SK-N-SH treated with all-trans-retinoic acid at 6 μM for 48 hours (cell line): ENCODE data around the gene VCAN.

Experiments used
- ARNTL ChIP-seq: fragments of 450-650 bp; formaldehyde crosslinking; IDR thresholded peaks from 2 replicates; pipeline ENCODE4 v1.5.0; 2020; ENCODE audit warnings: low read depth, mild to moderate bottlenecking, moderate library complexity, borderline replicate concordance
- BACH2 ChIP-seq: fragments of 250-450 bp; sonication (Bioruptor Pico); IDR thresholded peaks from 2 replicates; pipeline ENCODE4 v1.9.0; 2021; ENCODE audit warnings: mild to moderate bottlenecking, borderline replicate concordance
- CSDC2 ChIP-seq: fragments of 250-450 bp; sonication (Bioruptor Pico); IDR thresholded peaks from 2 replicates; pipeline ENCODE4 v1.5.0; 2020; ENCODE audit warnings: mild to moderate bottlenecking, moderate library complexity
- ESRRG ChIP-seq: fragments of 250-450 bp; sonication (Bioruptor Pico); IDR thresholded peaks from 2 replicates; pipeline ENCODE4 v1.6.1; 2021; ENCODE audit warnings: mild to moderate bottlenecking
- RARB ChIP-seq: fragments of 250-450 bp; sonication (Bioruptor Pico); IDR thresholded peaks from 2 replicates; pipeline ENCODE4 v1.8.0; 2021; ENCODE audit warnings: mild to moderate bottlenecking, moderate library complexity
- TCF4 ChIP-seq: fragments of 250-450 bp; sonication (Bioruptor Pico); IDR thresholded peaks from 2 replicates; pipeline ENCODE4 v1.8.0; 2021; ENCODE audit warnings: mild to moderate bottlenecking, moderate library complexity, borderline replicate concordance
- TOX ChIP-seq: fragments of 250-450 bp; sonication (Bioruptor Pico); IDR thresholded peaks from 2 replicates; pipeline ENCODE4 v1.8.0; 2021; ENCODE audit warnings: mild to moderate bottlenecking, moderate library complexity, borderline replicate concordance
- ZFP3 ChIP-seq: fragments of 250-450 bp; sonication (Bioruptor Pico); IDR thresholded peaks from 2 replicates; pipeline ENCODE4 v1.5.0; 2020; ENCODE audit warnings: mild to moderate bottlenecking, moderate library complexity
- ZFP30 ChIP-seq: fragments of 450-650 bp; formaldehyde crosslinking; IDR thresholded peaks from 2 replicates; pipeline ENCODE4 v1.5.0; 2022; ENCODE audit warnings: mild to moderate bottlenecking, moderate library complexity
- ZNF8 ChIP-seq: fragments of 450-650 bp; formaldehyde crosslinking; IDR thresholded peaks from 2 replicates; pipeline ENCODE4 v1.5.0; 2020; ENCODE audit warnings: mild to moderate bottlenecking, moderate library complexity
- TF ChIP-seq, protein P1 (sequence below): fragments of 250-450 bp; sonication (Bioruptor Pico); IDR thresholded peaks from 2 replicates; pipeline ENCODE4 v1.5.0; 2020; ENCODE audit warnings: mild to moderate bottlenecking, moderate library complexity
- TF ChIP-seq, protein P2 (sequence below): fragments of 250-450 bp; sonication (Bioruptor Pico); IDR thresholded peaks from 2 replicates; pipeline ENCODE4 v1.8.0; 2020; ENCODE audit warnings: mild to moderate bottlenecking, moderate library complexity, borderline replicate concordance
- TF ChIP-seq, protein P3 (sequence below): fragments of 250-450 bp; sonication (Bioruptor Pico); IDR thresholded peaks from 2 replicates; pipeline ENCODE4 v1.5.1; 2020; ENCODE audit warnings: low read depth, mild to moderate bottlenecking, moderate library complexity
- TF ChIP-seq, protein P4 (sequence below): fragments of 250-450 bp; sonication (Bioruptor Pico); IDR thresholded peaks from 2 replicates; pipeline ENCODE4 v1.8.0; 2021; ENCODE audit warnings: low read depth, mild to moderate bottlenecking, moderate library complexity, borderline replicate concordance

DNA sequence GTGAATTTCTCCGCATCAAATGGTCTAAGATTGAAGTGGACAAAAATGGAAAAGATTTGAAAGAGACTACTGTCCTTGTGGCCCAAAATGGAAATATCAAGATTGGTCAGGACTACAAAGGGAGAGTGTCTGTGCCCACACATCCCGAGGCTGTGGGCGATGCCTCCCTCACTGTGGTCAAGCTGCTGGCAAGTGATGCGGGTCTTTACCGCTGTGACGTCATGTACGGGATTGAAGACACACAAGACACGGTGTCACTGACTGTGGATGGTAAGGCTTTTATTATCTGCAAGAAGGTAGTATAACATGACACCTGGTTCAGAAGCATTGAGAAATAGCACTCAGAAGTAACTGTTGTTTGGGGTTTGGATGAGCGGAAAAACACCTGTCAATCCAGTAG is 18.7 kb downstream of the VCAN start:
- TF ChIP-seq TOX (CRISPR knock-in tag) (no peak), ARNTL (CRISPR knock-in tag) (no peak), RARB (no peak), ZFP3 (CRISPR knock-in tag) (no peak), ZFP30 (CRISPR knock-in tag) (no peak), ZNF8 (CRISPR knock-in tag) (no peak), BACH2 (no peak), ESRRG (CRISPR knock-in tag) (no peak), CSDC2 (CRISPR knock-in tag) (no peak), TCF4 (CRISPR knock-in tag) (no peak)
- TF ChIP-seq, protein P1, sequence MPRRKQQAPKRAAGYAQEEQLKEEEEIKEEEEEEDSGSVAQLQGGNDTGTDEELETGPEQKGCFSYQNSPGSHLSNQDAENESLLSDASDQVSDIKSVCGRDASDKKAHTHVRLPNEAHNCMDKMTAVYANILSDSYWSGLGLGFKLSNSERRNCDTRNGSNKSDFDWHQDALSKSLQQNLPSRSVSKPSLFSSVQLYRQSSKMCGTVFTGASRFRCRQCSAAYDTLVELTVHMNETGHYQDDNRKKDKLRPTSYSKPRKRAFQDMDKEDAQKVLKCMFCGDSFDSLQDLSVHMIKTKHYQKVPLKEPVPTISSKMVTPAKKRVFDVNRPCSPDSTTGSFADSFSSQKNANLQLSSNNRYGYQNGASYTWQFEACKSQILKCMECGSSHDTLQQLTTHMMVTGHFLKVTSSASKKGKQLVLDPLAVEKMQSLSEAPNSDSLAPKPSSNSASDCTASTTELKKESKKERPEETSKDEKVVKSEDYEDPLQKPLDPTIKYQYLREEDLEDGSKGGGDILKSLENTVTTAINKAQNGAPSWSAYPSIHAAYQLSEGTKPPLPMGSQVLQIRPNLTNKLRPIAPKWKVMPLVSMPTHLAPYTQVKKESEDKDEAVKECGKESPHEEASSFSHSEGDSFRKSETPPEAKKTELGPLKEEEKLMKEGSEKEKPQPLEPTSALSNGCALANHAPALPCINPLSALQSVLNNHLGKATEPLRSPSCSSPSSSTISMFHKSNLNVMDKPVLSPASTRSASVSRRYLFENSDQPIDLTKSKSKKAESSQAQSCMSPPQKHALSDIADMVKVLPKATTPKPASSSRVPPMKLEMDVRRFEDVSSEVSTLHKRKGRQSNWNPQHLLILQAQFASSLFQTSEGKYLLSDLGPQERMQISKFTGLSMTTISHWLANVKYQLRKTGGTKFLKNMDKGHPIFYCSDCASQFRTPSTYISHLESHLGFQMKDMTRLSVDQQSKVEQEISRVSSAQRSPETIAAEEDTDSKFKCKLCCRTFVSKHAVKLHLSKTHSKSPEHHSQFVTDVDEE (CRISPR knock-in tag) = no peak
- TF ChIP-seq, protein P2, sequence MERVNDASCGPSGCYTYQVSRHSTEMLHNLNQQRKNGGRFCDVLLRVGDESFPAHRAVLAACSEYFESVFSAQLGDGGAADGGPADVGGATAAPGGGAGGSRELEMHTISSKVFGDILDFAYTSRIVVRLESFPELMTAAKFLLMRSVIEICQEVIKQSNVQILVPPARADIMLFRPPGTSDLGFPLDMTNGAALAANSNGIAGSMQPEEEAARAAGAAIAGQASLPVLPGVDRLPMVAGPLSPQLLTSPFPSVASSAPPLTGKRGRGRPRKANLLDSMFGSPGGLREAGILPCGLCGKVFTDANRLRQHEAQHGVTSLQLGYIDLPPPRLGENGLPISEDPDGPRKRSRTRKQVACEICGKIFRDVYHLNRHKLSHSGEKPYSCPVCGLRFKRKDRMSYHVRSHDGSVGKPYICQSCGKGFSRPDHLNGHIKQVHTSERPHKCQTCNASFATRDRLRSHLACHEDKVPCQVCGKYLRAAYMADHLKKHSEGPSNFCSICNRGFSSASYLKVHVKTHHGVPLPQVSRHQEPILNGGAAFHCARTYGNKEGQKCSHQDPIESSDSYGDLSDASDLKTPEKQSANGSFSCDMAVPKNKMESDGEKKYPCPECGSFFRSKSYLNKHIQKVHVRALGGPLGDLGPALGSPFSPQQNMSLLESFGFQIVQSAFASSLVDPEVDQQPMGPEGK (CRISPR knock-in tag) = no peak
- TF ChIP-seq, protein P3, sequence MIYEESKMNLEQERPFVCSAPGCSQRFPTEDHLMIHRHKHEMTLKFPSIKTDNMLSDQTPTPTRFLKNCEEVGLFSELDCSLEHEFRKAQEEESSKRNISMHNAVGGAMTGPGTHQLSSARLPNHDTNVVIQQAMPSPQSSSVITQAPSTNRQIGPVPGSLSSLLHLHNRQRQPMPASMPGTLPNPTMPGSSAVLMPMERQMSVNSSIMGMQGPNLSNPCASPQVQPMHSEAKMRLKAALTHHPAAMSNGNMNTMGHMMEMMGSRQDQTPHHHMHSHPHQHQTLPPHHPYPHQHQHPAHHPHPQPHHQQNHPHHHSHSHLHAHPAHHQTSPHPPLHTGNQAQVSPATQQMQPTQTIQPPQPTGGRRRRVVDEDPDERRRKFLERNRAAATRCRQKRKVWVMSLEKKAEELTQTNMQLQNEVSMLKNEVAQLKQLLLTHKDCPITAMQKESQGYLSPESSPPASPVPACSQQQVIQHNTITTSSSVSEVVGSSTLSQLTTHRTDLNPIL (CRISPR knock-in tag) = no peak
- TF ChIP-seq, protein P4, sequence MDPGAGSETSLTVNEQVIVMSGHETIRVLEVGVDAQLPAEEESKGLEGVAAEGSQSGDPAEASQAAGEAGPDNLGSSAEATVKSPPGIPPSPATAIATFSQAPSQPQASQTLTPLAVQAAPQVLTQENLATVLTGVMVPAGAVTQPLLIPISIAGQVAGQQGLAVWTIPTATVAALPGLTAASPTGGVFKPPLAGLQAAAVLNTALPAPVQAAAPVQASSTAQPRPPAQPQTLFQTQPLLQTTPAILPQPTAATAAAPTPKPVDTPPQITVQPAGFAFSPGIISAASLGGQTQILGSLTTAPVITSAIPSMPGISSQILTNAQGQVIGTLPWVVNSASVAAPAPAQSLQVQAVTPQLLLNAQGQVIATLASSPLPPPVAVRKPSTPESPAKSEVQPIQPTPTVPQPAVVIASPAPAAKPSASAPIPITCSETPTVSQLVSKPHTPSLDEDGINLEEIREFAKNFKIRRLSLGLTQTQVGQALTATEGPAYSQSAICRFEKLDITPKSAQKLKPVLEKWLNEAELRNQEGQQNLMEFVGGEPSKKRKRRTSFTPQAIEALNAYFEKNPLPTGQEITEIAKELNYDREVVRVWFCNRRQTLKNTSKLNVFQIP = no peak
